Loucy (cell line): ENCODE results near the gene L1CAM.

Source experiments
- H2AFZ ChIP-seq: fragments of 200-600 bp; sonication (generic); 2 replicates; pipeline ENCODE4 v1.6.0; 2016; ENCODE audit warnings: antibody characterized with exemption, mild to moderate bottlenecking, low read length, moderate library complexity
- H3F3A ChIP-seq: fragments of 200-600 bp; 2 replicates; pipeline ENCODE4 v1.6.0; 2016; ENCODE audit warnings: antibody characterized with exemption, low read depth, mild to moderate bottlenecking
- H3K27me3 ChIP-seq: fragments of 200-600 bp; sonication (generic); 2 replicates; pipeline ENCODE4 v1.6.1; 2014; ENCODE audit warnings: low read length, mild to moderate bottlenecking; ENCODE audit not compliant: insufficient read depth, poor library complexity, severe bottlenecking
- H3K36me3 ChIP-seq: fragments of 200-600 bp; sonication (generic); 2 replicates; pipeline ENCODE4 v1.6.1; 2016; ENCODE audit warnings: low read length; ENCODE audit not compliant: insufficient read depth
- H3K4me1 ChIP-seq: fragments of 200-600 bp; sonication (generic); 2 replicates; pipeline ENCODE4 v1.5.1; 2014; ENCODE audit warnings: low read length, mild to moderate bottlenecking; ENCODE audit not compliant: insufficient read depth, poor library complexity, severe bottlenecking
- H3K4me2 ChIP-seq: fragments of 200-600 bp; sonication (generic); 2 replicates; pipeline ENCODE4 v1.6.0; 2014; ENCODE audit warnings: antibody characterized with exemption, low read length, low read depth, mild to moderate bottlenecking; ENCODE audit not compliant: poor library complexity, severe bottlenecking
- H3K4me3 ChIP-seq: fragments of 200-600 bp; sonication (generic); 2 replicates; pipeline ENCODE4 v1.5.1; 2014; ENCODE audit warnings: low read length, mild to moderate bottlenecking, mixed read lengths; ENCODE audit not compliant: poor library complexity, severe bottlenecking
- H3K79me2 ChIP-seq: fragments of 200-600 bp; sonication (generic); 2 replicates; pipeline ENCODE4 v1.6.1; 2014; ENCODE audit warnings: low read length; ENCODE audit not compliant: insufficient read depth
- H3K9ac ChIP-seq: fragments of 200-600 bp; sonication (generic); 2 replicates; pipeline ENCODE4 v1.6.0; 2014; ENCODE audit warnings: mild to moderate bottlenecking, low read depth, low read length, moderate library complexity; ENCODE audit not compliant: poor library complexity, severe bottlenecking
- H3K9me2 ChIP-seq: fragments of 200-600 bp; sonication (generic); replicated peaks from 2 replicates; pipeline ENCODE4 v1.6.1; 2016; ENCODE audit warnings: low read depth, low read length, mixed read lengths
- H3K9me3 ChIP-seq: fragments of 200-600 bp; sonication (generic); 2 replicates; pipeline ENCODE4 v1.6.1; 2014; ENCODE audit warnings: mild to moderate bottlenecking, antibody characterized with exemption, low read length, low read depth; ENCODE audit not compliant: insufficient read depth
- H4K20me1 ChIP-seq: fragments of 200-600 bp; sonication (generic); 2 replicates; pipeline ENCODE4 v1.6.0; 2014; ENCODE audit warnings: antibody characterized with exemption, low read length, mild to moderate bottlenecking; ENCODE audit not compliant: insufficient read depth, poor library complexity, severe bottlenecking
- CTCF ChIP-seq: fragments of 200-600 bp; sonication (generic); conservative IDR thresholded peaks from 2 replicates; pipeline ENCODE4 v1.5.1; 2014; ENCODE audit warnings: mild to moderate bottlenecking, antibody characterized with exemption, low read length
- EZH2phosphoT487 ChIP-seq: fragments of 200-600 bp; IDR thresholded peaks from 2 replicates; pipeline ENCODE4 v1.6.1; 2018; ENCODE audit warnings: antibody characterized with exemption, mild to moderate bottlenecking, moderate library complexity, borderline replicate concordance

The L1CAM gene

GRCh38 chrX:153864561-153865320, 21.2 kb downstream of the L1CAM start:
- Histone ChIP-seq H2AFZ (no peak overlapping the region), H3K9me2 (no peaks in the 10 kb centered on the region), H3F3A (no peaks in the 10 kb centered on the region), H3K4me1 (no peaks in the 10 kb centered on the region), H3K9me3 (no peaks in the 10 kb centered on the region), H3K4me2 (no peak overlapping the region), H3K4me3 (no peak overlapping the region), H3K36me3 (no peaks in the 10 kb centered on the region), H3K27me3 (no peaks in the 10 kb centered on the region), H3K79me2 (no peaks in the 10 kb centered on the region), H3K9ac (no peak overlapping the region), H4K20me1 (no peaks in the 10 kb centered on the region)
- TF ChIP-seq EZH2phosphoT487 (no peak), CTCF (no peak)

GRCh38 chrX:153864101-153864500, 21.9 kb downstream of the L1CAM start:
- no peaks in the 10 kb centered on the region for H3K79me2 ChIP-seq
- TF ChIP-seq CTCF (no peak), EZH2phosphoT487 (no peak)
- no peaks in the 10 kb centered on the region for H3K4me1 ChIP-seq

GRCh38 chrX:153863251-153863991, 22.6 kb downstream of the L1CAM start:
- Histone ChIP-seq H3K9ac (no peak overlapping the region), H3K27me3 (no peaks in the 10 kb centered on the region), H3F3A (no peaks in the 10 kb centered on the region), H3K4me2 (no peak overlapping the region), H3K36me3 (no peaks in the 10 kb centered on the region), H3K79me2 (no peaks in the 10 kb centered on the region), H3K9me3 (no peaks in the 10 kb centered on the region), H3K9me2 (no peaks in the 10 kb centered on the region), H3K4me1 (no peaks in the 10 kb centered on the region), H2AFZ (no peak overlapping the region), H3K4me3 (no peak overlapping the region), H4K20me1 (no peaks in the 10 kb centered on the region)
- TF ChIP-seq EZH2phosphoT487 (no peak), CTCF (no peak)

More at GRCh38 chrX:153864101-153864500, 21.9 kb downstream of the L1CAM start:
- Histone ChIP-seq H3K9ac (no peak overlapping the region), H2AFZ (no peak overlapping the region), H3K27me3 (no peaks in the 10 kb centered on the region), H3K36me3 (no peaks in the 10 kb centered on the region), H3K9me2 (no peaks in the 10 kb centered on the region), H3F3A (no peaks in the 10 kb centered on the region), H4K20me1 (no peaks in the 10 kb centered on the region), H3K9me3 (no peaks in the 10 kb centered on the region), H3K4me2 (no peak overlapping the region), H3K4me3 (no peak overlapping the region)
